ENCODE measurements around the gene DGKI.
A peak's percentile ranks its signal among the peaks of the same experiment; 100 is the strongest.

DGKI gene

DNA sequence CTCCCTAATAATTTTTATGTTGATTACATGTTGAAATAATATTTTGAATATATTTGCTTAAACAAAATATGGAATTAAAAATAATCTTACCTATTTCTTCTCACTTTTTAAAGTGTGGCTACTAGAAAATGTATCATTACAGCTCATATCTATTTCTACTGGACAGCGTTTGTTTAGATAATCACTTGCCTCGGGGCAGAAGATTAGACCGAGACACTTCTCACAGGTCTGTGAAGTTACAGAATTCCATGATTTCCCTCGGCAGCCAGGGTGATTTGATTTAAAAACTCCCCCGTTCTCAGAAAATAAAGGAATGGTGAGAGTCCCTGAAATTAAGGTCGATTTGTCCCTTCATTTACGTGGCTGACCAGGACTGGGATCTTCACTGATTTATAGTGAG, 162.5 kb downstream of the DGKI start:
- no peak for DNase-seq

DNA sequence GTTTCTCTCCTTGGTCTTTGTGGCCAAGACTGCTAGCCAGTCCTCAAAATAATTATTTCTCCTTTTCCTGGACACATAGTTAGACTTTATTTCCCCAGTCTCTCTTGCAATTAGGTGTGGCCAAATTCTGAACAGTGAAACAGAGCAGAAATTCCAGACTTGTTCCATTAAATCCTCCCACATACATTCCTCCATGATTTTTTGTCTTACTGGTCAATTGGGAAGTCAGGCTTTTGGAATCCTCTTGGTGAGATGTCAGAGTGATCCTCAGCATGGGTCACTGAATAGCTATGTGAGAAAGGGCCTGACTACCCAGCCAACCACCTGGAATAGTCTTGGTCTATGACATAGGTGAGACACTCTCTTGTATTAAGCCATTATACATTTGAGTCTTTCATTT, 164.2 kb downstream of the DGKI start:
- no peak for DNase-seq

DNA sequence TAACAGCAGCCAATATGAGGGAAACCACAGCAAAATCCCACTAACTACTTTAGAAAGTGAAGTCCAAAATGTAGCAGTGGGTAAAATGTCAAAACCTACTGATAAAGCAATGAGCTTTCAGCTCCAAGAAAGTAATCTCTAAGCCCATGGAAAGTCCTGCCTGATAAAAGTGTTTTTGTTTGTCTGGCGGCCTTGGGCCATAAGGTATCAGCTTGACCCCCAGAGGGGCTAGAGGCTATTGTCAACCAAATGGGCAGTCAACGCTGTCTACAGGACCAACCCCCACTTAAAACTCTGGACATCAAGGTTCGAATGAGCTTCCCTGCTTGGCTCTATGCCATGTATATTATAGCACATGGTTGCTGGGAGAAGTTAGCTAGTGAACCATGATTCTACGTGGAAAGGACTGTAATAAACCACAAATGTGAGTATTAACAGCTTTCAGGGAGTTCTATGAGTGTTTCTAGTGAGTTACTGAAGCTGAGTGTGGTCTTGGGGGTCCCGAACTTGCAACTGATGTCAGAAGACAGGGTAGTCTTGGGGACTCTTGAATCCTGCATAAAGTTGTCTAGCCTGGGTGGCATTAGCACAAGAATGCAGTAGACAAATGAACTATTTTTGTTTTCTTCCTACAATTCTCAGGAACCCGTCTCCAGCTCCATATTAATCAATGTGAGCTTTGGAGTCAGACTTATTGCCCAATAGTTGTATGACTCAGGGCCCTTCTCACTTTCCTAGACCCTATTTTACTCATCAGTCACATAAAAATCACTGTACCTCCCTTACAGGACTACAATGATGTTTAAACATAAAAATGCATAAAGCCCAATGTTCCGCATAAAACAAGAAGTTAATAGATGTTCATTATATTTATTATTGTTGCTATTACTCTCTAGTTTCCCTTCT, 164.9 kb downstream of the DGKI start:
- DNase-seq, result no peak

DNA sequence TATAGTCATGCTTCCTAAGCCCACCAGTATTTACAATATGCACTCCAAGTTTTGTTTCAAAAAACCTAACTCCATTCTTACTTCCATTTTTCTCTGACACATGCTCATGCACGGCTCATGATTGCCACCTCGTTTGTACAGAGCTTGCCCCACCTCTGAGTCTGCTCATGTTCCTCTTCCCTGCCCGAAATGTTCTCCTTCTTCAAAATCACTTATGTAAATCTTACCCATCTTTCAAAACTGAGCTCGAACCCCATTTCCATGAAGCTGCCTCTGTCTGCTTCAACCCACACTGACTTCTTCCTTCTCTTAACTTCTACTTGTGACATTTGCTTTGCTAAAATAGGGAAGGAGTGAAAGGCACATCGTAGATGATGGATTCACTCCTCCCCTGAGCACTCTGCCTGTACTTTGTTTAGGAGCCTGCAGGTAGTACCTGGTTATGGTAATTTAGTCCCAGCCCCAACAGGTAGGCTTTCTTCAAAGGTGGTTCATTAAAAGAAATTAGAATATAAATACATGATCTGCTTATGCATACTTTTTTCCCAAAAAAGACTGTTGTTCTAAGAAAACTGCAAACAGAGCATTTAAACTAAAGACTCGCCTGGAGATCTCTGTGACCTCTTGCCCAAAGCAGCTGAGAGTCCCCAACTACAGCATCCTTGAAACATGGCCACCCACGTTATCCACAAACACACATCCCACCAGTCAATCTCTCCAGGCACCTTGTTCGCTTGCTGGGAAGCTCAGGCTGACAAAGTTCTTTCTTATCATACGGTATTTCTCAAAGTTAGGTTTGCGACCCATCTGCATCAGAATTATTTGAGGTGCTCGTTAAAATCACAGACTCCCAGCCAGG, 172.0 kb downstream of the DGKI start:
- DNase-seq, result no peak

DNA sequence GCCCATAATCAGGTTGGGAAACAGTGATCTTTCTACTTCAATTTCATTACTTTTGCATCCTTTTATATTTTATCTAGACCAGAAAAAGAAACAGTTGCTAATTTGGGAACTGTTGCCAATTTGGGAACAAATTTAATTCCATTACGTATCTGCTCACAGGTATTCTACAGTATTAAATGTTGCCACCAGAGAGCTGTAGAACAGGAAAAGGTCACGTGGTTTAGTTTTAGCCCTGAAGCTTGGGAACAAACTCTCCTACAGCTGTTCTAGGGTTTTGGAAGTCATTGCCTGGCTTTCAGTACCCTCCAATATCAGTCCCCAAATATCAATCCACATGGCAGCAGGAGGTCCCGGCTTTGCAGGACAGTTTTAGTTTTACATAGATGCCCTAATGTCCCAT, 172.7 kb downstream of the DGKI start:
- no peak for DNase-seq

DNA sequence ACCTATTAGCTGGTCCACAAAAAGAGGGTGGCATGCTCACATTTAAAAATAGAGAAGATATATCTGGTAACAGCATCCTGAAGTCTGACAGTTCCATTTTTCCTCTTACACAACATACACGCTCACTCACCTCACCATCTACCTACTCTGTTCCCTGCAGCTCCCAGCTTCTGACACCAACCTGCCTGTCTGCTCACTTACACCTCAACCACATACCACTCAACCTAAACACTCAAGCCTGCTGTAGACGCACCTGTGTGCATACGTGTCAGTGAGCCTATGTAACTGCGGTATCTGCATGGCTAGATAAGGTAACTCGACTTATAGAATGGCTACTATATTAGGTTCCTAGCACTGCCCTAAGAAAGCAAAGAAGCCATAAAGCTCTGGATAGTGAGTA, 174.9 kb downstream of the DGKI start:
- no peak for DNase-seq

DNA sequence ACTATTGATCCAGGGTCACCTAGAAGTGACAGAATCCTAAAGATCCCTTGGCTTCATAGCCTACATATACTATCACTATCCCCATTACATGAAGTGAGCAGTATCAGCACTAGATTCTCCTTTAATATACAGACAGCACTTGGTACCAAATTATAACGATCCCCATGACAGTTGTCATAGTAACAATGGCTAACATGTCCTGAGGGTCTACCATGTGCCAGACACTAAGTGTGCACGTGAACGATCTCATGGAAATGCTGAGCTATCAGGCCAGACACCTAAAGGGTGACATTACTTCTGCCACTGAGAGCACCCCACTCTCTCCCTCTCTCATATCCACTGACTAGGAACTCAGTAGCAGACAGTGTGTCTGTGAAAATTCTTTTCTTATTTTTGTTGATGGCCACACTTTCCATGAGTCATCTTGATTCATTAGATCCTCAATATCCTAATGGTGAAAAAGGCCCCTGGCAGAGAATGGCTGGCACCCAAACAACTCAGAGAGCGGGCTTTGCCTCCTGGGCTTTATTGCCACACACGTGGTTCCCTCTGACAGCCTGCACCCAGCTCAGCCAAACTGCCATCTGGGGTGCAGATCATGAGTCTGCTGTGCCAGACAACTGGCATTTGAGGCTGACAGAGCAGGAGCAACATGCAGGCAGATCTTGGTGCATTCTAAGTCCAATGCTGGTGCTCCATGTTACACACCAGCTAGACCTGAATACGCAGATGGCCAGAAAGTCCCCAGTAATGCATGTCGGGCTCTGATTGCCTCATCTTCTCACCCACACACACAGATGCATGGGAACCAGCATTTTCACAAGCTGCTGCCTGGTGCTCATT, 176.3 kb downstream of the DGKI start:
- DNase-seq, result no peak

DNA sequence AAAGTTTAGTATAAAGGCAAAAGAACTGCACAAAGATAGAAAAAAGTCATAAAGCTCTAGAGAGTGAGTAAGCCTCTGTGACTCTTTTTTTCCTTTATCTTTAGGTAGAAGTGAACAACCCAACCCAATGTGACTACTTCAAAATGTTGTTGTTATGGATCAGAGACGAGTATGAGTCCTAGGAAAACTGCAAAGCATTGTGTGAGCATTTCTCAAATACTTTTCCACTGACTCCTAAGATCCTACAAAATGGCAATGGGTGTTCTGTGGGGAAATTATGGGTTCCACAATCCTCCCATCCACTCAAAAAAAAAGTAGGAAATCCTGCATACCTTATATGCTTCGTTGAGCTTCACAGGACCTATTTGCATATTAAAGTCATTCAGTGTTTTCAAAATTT, 177.1 kb downstream of the DGKI start:
- DNase-seq, result no peak

DNA sequence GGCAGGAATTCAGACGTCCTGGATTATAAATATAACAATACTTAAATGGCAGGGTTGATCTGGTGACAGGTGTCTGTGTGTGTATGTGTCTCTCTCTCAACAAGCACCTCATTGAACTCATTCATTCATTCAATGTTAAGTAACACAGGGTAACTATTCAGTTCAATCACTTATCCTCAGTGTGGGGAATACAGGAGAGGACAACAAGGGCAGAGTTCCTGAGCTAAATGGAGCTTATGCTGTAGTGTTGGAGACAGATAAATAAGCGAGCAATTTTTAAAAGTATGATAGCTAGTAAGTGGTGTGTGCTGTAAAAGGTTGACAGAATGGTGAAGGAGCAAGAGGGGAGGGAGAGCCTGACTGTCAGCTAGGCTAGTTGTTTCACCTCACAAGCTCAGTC, 178.4 kb downstream of the DGKI start:
- DNase-seq, result no peak

DNA sequence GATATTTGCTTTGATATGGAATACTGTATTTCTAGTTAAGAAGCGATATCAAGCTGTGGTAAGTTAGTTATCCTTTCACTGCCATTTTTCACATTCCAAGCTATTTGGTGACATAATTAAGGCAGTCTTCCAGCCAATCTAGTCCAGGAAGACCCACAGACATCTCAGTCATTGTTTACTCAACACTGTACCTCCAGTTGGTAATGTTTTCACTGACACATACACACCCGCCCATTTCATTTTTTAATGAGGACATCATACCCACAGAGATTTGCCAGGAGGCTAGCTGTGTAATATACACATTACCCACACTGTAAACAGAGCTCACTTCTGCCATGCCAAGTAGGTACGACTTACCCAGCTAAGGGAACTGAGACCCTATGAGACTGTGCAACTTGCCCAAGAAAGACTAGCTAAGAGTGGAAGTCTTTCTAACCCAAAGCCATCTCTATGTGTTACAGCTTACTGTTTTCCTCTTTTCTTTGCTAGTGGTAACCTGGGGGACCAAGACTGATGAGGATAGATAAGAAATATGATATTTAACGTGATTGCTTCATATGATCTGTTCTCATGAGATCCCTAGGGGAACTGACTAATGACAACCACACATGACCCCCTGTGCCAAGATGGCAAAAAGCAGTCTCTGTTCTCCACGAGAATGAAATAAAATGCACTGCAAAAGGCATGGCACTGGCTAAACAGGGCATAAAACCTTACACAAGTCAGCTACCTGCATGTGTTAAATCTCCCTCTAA, 179.0 kb downstream of the DGKI start:
- DNase-seq, result no peak

DNA sequence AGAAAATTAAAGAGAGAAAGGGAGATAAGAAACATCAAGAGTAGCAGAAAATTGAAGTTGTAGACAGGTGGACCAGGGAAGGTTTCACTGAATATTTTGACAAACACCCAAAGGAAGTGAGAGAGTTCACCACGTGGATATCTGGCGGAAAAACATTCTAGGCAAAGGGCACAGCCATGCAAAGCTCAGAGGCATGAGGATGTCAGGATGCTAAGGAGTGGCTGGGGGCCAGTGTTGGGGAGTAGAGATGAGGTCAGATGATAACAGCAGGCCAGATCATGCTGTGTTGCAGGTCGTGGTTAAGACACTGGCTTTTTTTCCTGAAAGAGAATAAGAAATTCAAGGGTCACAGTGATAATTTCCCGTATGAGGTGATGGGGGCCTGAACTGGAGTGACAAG, 181.9 kb downstream of the DGKI start:
- DNase-seq, result no peak

DNA sequence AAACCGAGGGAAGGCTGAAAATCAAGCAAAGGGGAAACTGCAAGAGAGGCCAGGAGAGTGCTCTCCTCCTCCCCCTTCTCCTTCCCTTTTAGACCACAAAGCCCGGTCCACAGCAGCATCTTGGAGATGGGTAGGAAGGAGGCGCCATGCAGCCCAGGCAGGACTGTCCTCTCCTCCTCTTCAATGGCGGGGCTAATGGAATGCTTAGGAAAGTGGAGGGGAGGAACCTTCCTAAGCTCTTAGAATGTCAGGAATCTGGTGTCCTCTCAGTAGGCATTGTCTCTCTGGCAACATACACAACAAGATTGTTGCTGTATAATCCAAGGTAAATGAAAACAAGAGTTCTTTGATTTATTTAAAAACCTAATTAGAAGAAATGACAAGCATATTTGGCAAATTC, 185.1 kb downstream of the DGKI start:
- no peak for DNase-seq

DNA sequence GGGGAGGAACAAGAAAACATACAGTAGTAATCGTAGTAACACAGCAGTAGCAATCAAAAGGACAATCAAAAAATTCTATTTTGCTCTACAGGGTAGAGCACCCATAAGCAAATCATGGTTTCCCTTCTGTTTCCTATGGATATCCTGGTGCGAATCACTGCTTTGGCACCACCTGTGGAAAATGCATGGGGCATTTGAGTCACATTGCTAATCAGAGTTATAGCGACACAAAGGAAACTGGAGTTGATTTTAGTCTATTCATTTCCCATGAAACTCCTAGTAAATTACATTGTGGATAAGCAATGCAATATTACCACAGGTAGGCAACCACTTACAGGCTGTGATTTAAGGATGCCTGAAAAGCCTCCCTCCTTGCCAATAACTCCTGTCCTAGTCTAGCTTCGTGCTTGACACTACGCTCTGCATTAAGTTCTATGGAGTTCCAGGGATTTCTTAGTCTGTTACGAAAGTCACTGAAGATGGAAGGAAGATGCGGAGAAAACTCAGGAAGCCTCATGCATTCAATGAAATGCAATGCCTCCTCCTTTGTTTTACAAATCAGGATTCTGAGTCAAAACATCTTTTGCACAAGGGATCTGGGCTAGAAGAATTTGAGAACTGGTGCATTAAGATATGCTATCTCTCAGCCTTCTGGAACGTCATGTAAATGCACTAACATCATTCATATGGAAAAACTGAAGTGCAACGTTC, 188.4 kb downstream of the DGKI start:
- DNase-seq, result no peak

DNA sequence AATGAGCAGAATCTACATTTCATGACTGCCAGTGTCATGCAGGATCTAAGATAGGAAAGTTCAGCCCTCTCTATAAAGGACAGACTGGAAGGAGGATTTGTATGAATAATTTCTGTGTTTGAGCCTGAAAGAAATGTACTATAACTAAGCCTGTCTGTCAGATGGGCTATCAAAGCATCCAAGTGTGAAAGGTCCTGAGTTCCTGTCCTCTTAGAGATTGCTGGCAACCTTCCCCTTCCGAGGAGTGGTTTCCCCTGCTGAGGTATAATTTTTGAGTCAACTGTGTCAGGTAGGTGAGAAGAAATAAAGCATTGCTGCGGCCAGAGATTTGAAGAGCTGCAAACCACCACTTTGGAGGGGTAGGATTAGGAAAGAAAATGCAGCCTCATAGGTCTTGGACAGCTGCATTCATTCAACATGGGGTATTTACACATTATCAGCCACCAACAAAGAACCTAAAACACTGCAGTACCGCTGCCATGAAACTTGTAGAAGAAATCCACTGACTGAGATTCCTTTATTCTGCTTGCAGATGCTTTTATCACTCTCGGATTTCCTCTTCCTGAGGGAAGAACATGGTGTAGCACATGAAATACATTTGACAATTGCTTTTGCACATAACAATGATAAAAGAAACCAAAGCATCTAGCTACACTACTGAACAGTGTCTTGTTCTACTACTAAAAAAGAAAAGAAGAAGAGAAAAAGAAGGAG, 189.1 kb downstream of the DGKI start:
- DNase-seq, result no peak

DNA sequence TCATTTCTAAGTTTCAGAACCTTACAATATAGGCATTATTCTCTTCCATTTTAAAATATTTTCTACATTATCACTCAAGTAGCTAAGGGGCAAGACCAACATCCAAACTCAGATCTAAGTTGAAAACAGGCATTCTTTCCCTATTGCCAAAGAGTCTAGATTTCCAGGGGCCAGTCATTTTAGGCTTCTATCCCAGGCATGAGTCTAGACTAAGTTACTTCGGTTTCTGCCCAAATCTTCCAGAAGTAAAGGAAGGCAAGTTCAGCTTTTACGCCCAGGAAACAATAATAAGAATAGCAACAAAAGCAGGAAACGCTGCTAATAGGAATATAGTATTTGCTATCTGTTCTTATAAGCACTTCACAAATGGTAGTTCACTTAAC, 189.9 kb downstream of the DGKI start:
- DNase-seq, result no peak

DNA sequence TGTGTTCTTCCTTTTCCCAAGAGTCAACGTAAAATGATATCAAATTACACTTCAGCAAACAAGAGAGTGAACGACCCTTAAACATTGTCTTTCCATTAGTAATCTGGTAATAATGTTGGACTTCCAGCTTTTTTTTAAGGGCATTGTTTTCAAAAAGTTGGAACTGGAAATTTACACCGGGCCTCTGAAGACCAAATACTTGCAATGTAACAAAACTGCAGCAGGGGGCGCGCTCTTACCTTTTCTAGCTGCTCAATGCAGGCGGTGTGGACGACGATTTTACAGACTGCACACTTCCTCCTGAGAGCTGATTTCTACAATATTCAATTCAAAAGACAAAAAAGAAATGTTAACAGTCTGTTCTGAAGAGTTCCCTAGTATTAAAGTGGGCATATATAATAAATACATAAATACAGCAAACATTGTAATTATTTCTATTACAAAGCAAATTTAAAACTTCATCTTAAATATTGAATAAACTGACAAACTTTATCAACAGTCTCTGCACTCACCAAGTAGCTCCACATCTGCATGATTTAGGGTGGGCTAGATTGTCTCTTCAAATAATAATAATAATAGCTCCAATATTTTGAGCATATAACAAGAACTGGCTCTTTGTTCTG, 190.4 kb downstream of the DGKI start:
- DNase-seq, result peak; percentile 79

DNA sequence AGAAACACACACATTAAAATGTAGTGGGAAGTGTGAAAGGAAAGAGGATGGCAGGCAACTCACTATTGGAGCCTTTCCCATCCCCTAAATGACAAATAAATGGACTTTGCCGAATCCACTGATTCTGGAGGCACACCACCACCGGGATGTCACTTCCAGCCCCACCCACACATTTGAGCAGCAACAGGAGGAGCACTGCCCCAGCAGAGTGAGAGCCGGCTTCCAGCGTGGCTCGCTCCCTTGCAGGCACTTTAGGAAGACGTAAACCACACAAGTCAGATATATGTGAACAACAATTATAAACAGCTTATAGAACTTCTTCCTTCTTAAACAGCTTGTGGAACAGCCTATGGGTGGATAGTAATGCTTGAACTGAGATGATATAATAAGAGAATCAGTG, 191.0 kb downstream of the DGKI start:
- no peak for DNase-seq

DNA sequence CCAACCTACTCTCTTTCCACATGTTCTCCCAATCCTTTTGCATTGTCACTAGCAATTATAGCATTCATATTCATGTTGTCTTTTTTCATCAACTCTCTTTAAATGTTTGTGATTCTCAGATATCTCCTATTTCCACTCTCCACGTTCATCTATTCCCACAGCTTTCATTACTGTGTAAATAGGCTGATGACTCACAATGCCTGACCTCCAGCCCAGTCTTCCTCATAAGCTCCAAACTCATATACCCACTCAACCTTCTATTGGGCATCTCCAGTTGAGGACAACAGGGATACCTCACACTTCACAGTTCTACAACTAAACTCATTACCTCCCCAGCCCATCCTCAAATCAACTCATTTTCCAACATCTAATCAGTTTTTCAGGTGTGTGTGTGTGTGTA, 194.1 kb downstream of the DGKI start:
- no peak for DNase-seq

DNA sequence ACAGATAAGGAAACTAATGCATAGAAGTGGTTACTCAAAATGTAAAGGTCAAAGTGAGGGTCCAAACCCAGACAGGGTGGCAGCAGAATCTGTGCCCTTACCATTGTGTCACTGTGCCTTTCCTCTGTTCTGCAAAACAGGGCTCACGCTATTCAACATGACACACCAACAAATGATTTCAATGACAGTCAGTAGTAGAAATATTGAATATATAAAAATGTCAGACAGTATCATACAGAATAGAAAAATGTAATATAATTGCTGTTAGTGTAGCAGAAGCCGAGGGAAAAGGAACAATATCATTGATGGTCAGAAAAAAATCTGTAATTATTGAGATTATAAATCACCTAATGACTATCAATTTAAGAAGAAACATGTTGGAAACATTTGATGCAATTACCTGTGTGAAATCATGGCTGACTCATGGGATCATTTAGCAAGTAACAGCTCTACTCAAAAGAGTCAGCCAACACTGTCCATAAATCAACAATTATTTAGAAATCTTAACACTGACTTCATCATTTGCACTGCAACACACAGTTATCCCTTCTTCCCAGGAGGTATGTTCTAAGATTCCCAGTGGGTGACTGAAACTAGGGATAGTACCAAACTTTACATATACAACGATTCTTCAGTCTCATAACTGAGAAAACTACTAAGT, 198.7 kb downstream of the DGKI start:
- no peak for DNase-seq

DNA sequence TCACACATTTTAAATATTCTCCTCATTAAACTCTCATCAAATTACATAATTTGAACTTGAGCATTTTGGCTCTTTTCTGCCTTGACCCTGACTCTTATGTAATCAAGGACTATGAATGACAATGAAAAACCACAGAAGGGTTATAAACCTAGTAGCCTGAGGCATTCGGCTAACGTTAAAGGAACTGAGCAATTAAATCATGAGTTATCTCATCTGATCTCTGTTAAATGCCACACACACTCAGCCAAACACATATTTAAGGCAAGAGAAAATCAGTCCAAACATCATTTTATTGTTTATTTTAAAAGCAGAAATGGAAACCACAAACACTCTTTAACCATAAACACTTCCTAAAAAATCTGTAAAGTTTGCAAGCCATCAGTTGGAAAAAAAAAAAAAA, 204.3 kb downstream of the DGKI start:
- no peak for DNase-seq
